Stimulated activated CD8-positive, alpha-beta memory T cell treated with anti-CD3 and anti-CD28 coated beads, Interleukin-4, amount 100 ng/mL, for 24 hours (primary cell): ENCODE measurements around the gene CSF1.
A peak's percentile ranks its signal among the peaks of the same experiment; 100 is the strongest.

Experiments
- DNase-seq: peaks from one replicate; pipeline ENCODE4 v3.0.0-alpha.2; 2020; ENCODE audit warnings: low read depth

The CSF1 gene

DNA sequence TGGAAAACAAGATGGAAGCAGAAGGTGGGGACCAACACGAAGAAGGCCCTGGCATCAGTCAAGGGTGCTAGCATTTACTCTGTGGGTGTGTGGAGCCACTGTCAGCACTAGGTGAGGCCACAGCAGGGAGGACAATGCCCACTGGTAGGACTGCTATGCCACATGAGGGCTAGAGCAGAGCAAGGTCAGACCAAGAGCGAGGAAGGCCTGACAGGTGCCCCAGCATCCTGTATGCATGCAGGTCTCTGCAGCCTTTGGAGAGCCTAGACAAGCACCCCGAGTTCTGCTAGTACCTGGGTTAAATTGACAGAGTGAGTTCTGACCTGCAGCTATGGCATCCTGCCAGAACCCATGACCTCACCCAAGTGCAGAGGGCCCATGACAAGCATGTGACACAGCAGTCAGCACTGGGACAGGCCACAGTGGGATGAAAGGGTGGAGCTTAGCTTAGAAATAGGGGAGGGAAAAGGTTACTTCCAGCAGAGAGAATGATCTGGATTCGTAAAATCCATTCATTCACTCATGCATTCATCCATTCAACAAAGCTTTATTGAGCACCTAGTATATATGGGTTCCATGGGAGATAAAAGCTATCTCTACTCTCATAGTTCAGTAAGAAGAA lies 9.0 kb upstream of the CSF1 start:
- no peak for DNase-seq

DNA sequence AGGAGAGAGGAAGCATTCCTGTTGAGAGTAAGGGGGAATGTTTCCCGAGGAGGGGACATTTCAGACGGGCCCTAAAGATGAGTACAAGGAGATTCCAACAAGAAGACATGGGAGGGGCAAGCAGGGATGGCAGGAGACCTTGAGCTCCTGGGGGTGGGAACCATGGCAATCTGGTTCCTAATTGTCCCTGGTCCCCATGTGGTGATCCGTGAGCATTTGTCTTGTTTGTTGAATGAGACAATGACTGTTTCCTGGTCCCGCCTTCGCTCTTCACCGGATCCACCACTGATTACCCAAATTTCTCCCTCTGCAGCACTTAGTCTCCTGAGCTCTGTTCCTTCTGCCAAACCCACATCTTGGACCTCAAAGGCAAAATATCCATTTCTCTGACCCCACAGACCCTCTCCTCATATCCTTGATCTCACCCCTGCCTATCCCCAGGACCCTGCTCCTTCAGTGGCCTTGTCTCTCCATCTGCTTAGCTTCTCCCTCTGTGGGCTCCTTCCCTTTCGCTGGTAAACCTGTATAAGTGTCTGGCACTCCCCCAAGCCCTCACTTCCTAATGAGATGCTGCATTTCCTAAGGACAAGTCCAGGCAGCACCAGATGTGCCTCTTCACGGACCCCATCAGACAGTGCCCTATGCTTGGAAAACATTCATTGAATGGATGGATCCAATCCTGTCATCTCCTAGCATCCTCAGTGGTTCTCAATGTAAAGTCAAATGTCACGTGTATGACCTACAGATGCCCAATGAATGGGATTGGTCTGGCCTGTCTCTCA lies 8.3 kb upstream of the CSF1 start:
- no peak for DNase-seq

DNA sequence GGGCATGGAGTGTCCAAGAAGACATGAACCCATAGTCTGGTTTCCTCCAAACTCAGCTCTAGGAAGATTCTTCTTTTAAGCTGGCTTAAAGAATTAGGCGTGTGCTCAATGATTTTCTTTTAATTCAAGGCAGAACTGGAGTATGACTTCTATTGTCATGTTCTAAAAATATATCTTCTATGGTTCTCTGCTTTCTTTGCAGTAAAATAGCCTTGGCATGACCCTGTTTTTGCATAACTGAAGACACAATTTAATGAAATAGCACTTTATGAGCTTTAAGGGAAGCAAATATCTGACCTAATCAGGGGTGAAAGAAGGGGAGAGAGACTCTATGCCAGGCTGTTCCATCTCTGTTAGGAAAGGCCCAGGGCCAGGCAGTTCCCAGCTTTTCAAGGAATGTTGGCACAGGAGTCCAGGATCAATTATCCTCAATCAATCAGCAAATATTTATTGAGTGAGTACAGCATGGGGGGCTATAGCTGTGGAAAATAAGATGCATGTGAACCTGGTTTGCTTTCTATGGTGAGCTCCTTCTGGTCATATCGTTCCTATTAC lies 7.2 kb upstream of the CSF1 start:
- no peak for DNase-seq

DNA sequence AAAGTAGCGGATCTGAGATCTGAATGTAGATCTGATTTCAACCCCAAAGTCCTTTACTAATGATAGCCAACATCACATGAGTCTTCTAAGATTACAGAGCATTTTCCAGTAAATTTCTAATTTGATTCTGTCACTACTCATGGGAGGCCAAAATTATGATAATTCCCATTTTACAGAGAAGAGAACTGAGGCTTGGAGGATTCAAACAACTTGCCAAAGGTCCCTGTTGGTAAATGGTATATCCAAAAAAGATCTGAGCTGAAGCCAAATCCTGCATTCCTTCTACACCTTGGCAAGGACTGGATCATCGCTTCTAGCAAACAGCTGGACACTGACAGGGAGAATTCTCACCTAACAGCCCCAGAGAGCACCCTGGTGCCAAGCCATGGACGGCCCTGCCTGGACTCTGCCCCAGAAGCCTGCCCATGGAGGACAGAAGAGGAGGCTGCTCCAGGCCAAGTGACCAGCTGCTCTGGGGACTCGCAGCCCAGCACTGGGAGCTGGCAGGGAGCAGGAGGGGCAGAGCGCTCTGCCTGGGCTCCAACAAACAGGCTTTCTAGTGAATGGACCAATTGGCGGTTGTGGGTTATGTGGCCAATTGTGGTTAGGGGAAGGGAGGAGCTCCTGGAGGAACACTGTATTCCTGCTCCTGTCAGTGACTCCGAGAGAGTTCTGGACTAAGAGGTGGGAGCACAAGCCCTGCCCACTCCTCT lies 6.4 kb upstream of the CSF1 start:
- DNase-seq, result no peak

DNA sequence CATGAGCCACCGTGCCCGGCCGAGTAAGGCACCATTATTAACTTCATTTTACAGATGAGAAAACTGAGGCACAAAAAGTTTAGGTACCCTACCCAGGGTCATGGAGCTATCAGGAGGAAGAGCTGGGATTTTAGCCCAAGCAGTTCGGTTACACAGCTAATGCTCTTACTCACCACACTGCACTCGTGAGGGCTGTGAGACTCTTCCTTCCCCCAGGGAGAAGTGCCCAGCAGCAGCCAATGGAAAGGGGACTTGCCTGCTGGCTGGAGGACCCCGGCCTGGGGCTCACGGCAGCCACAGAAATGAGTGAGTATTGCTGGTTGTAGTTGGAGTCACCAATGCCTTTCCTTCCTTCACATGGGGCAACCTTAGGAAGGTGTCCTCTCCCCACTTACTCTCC lies 5.2 kb upstream of the CSF1 start:
- DNase-seq, result no peak

DNA sequence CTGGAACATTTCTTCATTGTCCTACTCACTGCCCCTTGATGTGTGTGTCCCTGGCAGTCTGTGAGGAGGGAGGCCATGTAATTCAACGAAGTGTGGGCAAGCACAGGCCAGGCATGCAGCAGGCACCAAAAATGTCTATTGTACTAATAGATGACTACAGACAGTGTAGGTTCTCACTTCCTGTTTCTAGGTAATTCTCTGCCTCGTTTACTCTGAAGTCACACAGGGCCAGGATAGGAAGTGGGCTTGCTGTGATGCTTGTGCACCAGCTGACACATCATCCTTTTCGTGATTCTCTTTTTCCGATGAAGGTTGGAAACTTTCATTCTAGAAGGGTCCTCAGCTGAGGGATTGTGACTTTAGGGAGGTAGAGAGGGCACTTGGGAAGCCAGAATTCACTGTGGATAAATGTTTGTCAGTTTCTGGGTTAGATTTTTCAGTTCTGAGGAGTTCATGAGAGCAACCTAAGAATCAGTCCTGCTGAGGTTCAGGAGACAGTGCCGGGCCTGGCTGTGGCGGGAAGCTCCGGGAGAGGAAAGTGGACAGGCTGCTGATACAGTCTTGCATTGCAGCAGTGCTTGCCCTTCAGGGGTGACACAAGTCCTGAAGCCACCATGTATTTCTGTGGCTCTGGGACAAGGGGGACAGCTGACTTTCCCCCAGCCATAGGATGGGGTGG lies 4.3 kb upstream of the CSF1 start:
- DNase-seq, result peak; percentile 19

DNA sequence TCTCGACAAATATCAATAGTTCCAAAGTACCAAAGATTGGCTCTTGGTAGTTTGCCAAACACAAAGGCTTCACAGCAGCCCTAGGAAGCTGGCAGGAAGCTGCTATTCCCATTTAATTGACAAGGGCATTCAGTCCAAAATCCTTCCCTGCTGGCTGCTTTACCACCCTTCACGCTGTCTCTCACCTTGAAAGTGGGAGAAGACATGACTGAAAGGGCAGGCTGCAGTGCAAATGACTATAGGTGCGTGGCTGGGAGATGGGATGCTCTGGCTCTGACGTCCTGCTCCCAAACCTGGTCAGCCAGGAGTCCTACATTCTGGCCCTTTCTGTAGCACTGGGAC lies 3.8 kb upstream of the CSF1 start:
- no peak for DNase-seq

DNA sequence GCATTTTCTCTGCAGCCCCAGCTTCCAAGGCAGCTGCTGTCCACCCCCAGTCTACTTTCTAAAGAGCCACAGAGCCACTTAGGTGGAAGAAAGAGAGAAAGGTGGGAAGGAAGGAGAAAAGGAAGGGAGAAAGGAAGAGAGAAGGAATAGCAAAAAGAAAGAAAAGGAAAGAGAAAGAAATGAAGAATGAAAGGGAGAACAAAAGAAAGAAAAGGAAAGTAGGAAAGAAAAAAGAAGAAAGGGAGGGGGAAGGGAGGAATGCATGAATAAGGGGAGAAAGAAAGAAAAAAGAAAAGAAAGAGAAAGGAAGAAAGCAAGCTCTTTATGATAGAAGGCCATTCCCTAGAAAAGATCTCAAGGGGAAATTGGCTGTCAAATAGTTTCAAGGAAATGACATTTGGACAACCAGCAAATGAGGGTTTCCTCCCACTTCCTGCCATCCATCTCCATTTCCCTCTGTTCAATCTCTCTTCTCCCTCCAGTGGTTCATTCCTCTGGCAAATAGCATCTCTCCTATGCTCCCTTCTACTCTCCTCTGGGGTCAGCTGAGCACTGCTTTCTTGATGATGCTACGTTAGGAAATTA lies 3.4 kb upstream of the CSF1 start:
- no peak for DNase-seq

DNA sequence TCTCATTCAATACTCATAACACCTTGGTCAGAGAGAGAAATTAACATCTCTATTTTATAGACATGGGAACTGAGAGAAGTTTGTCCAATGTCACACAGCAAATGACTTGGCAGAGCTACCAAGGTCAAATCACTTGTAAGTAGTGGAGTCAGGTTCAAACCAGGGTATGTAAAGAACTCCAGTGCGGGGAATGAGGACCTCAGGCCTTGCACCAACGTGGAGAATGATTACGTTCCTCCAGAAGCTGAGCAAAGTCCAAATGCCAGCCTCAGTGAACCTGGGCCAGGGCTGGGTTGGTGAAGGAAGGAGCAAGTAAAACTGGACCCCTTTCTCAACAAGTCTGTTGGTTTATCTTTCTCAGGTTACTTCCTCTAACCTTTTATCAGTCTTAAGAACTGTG lies 1.8 kb upstream of the CSF1 start:
- DNase-seq, result no peak

DNA sequence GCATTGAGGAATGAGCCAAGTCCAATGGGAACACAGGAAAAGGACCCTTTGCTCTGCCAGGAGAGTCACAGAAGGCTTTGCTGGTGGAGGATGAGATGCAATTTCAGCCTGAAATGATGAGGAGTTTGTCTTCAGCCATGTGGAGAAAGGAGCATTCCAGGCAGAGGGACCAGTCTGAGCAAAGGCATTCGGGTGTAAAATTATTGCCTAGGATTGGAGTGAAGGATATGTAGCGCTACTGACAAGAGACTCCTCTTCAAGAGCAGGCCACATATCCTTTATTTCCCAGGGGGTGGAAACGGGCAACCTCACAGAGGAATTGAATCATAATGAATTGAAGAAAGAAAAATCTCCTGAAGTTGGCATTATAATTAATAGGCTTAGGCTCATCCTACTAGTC lies 1.1 kb upstream of the CSF1 start:
- no peak for DNase-seq

DNA sequence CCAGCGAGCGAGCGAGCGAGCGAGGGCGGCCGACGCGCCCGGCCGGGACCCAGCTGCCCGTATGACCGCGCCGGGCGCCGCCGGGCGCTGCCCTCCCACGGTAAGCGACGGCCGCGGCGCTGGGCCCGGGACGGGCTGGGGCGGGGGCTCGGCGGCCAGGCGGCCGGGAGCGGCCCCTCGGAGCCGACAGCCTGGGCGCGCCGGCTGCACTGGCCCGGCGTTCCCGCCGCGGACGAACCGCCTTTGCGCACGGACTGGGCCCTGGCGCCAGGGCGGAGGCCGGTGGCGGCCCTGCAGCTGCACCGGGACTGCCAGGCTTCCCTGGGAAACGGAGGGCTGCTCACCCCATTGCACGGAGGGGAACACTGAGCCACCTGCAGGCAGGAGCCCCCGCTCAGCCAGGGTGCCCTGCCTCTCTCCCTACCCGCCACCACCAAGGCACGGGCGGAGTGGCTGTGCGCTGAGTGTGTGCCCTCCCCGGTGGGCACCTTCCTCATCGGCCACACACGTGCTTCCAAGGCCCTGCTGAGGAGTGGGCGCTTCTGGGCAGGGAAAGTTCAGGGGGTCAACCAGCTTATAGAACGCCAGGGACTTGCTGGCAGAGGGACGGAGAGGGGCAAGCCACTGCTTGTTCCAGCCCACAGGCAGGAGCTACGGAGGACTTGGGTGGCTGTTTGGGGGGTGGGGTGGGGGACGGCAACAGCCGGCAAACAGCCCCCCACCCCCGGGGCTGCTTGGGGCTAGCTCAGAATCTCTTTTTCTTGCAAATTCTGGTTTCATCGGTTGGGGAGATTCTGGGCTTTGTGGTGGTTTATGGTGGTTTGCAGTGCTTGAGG lies 532 bp downstream of the CSF1 start:
- no peak for DNase-seq

DNA sequence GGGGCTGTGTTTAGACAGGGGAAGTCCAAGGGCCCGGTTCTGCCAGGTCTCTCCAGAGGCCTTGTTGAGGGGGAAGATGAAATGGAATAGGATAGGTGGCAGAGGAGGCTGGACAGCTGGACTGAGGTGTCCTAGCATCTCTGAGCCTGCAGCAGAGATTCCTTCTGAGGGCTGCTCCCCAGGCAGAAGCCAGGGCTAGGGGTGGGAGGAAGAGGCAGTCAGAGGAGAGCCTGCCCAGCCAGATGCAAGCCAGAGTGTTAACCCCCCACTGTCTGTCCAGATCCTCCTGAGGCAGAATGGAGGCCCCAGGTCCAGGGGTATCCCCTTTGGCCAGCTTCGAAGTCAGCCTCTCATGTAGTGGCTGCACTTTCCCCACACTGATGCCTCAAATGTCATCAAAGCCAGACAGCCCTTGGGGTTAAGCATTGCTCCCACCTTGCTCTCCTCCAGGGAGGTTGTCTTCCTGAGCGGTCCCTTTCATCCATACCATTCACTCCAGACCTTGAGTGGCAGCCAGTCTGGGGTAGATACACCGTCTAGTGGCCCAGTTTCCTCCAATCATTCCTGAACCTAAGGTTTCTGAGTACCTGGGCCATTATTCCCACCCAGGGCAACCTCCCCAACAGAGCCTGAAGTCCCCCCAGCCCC lies 1.7 kb downstream of the CSF1 start:
- no peak for DNase-seq

DNA sequence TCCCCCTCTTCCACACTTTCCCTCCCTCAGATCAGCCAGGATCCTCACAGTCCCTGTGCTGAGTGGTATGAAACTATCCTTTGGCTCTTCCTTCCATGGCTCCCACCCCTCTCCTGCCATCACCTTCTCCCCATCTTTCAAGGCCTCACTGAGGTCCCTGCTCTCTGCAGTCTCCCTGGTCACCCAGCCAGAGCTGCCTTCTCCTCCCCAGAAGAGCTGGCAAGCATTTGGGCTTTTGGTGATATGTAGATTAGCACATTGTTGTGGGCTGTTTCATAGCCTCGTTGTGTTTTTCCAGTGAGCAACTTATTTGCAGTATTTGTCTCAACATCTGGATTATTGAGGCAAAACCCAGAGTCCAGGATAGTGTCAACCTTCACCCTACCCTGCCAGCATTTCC lies 2.2 kb downstream of the CSF1 start:
- no peak for DNase-seq

DNA sequence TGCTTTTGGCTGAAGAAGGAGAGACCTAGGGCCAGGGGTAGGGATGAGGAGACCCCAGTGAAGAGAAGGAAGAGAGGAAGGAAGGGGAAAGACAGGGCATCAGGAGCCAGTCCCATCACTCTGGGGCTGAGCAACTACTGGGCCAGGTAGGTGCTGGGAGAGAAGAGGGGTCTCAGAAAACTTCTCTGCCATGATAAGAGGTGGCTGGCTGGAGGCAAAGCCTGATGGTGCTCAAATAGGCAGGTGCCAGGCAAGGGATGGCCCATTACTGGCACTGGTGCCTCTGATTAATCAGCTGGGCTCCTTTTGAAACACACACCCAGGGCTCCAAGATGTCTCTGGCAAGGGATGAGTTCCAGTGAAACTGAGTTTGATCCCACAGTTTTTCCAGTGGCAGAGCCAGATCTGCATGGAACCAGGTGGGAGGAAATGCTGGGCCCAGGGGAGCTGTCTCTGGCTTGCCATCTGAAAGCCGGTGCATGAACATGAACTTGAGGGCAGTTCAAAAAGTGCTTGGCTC lies 2.8 kb downstream of the CSF1 start:
- no peak for DNase-seq

DNA sequence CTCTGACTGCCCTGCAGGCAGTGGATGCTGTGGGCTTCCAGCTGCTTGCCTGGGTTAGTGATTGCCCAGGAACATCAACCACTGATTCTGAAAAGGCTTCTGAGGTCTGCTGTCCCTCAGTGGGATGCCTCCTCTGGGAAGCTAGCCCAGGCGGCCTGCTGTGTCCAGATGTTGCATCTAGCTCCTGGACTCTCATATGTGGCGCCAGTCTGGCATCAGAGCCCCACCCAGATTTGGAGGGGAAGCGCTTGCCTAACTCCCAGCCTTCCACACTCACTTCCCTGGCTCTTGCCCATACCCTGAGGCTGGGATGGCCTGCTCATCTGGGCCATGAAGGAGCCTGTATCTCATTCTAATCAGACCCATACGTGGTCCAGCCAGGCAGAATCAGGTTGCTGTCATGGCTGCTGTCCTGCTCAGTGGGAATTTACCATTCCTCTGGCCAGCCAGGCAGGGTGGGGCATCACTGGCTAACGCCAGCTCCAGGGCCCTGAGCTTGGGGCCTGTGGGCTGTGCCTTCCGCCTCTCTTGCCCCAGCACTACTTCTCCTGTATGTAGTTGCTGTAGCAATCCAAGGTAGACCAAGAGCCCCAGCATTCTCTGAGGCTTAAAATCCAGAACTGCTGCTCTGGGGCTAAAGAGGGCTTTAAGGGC lies 4.1 kb downstream of the CSF1 start:
- DNase-seq, result no peak

DNA sequence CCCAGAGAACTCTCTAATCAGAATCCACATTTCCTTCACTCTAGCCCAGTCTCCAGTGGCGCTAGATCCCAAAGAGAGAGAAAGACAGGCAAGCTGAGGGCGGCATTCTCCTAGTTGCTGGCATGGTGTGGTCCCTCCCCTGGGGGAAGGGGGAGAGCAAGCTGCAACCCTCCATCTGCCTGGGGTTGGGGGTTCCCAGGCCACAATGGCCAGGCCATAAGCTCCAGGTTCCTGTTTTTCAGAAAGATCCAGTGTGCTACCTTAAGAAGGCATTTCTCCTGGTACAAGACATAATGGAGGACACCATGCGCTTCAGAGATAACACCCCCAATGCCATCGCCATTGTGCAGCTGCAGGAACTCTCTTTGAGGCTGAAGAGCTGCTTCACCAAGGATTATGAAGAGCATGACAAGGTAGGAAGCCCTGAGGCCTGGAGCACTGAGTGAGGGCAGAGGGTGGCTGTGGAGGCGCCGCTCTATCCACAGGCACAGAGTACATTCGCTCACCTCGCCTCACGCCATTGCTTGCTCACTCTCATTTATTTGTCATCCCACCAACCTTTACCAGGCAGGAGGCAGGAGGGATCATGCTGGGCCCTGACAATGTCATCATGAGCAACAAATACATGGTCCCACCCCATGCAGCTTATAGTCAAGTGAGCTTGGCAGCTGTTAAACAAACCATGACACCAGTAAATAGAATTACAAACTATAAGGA lies 6.6 kb downstream of the CSF1 start:
- DNase-seq, result no peak

DNA sequence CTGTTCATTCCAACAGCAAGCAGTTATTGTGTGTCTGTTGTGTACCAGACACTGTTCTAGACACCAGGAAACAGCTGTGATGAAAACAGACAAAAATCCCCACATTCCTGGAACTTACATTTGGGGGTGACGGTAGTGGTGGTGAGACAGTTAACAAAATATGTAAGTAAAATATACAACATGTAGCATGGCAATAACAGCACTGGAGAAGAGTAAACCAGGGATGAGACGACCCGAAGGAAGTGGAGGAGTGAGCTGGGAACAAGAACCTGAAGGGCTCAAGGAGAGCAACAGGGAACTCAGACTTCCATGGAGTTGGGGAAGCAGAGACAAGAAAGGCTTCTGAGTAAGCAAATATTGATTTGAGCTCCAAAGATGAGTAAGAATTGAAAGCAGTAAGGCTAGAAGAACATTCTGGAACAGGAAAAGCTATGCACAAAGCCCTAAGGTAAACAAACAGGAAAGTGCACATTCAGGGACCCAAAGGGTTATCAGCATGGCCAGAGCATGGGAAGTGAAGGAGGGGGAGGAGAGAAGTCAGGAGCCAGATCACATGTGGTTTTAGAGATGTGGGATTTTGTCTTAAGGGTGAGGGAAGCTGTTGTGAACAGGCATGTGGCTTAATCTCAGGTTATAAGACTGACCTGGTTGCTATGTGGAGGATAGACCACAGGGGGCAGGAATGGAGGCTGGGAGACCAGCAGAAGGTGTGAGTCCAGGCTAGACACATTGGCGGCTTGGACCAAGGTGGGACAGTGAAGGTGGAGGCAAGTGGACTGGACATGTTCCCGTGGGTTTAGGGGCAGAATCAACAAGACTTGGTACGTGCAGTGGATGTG lies 7.3 kb downstream of the CSF1 start:
- no peak for DNase-seq

DNA sequence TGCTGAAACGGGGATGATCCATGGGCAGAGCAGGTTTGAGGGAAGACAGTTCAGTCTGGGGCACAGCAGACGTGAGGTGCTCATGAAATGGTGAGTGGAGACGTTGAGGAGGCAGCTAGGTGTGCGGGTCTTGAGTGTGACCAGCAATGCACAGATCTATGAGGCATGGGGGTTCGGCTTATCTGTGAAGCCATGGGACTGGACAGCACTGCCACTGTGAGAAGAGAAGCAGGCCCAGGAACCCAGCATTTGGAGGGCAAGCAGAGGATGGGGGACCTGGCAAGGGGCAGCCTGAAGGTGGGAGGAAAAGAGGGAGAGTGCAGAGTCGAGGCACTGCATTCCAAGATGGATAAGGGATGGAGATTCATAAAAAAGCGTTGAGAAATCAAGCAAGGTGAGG lies 8.0 kb downstream of the CSF1 start:
- no peak for DNase-seq
